ENCODE data around the gene CHD3. TPM values are rescaled to one million over a fixed set of nuclear protein-coding genes. Genes with fewer than 3 reads are reported as not detected.

Gene CHD3
- polyA plus RNA-seq, 1 of the 3 experiments (the other 2 are of a cell fraction): 56.2 TPM

- ChIA-PET CTCF (interaction anchor here (0.6 to 4.1 kb wide), 7 partner anchors 8 to 147 kb away, joined by 3 to 37 read pairs (median 5); partner anchors contain the start of genes KDM6B and NAA38), POLR2A (interaction anchor here (1.2 to 2.2 kb wide), 3 partner anchors 10 to 16 kb away, joined by 3 to 9 read pairs (median 5); partner anchors contain the start of genes CYB5D1, KDM6B and NAA38)
- Histone ChIP-seq H2AFZ (ENCODE audit: low read depth) (no peak overlapping the region), H3K4me1 (ENCODE audit: control insufficient read depth in 1 of 2, insufficient read depth in 2 of 2, low read depth in 1 of 2, low read length in 1 of 2) (peaks cover 36 to 43% of the 10 kb centered on the region in 2 experiments), H4K20me1 (ENCODE audit: insufficient read depth) (peaks cover 50% of the 10 kb centered on the region), H3K36me3 (replicated peaks in 1 of 2; ENCODE audit: control insufficient read depth in 1 of 2, insufficient read depth in 2 of 2, low read length in 1 of 2) (peaks cover 8 to 33% of the 10 kb centered on the region in 2 experiments), H3K9me2 (no peaks in the 10 kb centered on the region), H3F3A (replicated peaks; ENCODE audit: insufficient read depth) (peaks cover 34% of the 10 kb centered on the region), H3K4me2 (peak overlapping the region; percentile 92), H3K27me3 (ENCODE audit: insufficient read depth) (no peaks in the 10 kb centered on the region), H3K27ac (ENCODE audit: low read depth in 2 of 2, low read length in 1 of 2) (peak overlapping the region; percentile 95 to 100), H3K9me3 (no peaks in the 10 kb centered on the region), H3K9ac (peak overlapping the region; percentile 99), H3K79me2 (ENCODE audit: insufficient read depth) (peaks cover 61% of the 10 kb centered on the region), H3K4me3 (ENCODE audit: low read depth in 2 of 2, low read length in 1 of 2) (peak overlapping the region; percentile 66 to 67)
- TF ChIP-seq MXI1 (IDR thresholded peaks at IDR 0.05; ENCODE audit: low read depth, low read length) (peak; percentile 46; the same call in 1 of the 2 replicates), CTCF (IDR thresholded peaks at IDR 0.05) (no peak), MEF2A (IDR thresholded peaks at IDR 0.05; ENCODE audit: borderline replicate concordance, low read depth) (no peak)
- WGBS (ENCODE audit: low lambda C conversion rate): 1% methylated on average over 16 of the region's 17 CpGs
- DNase-seq: no peak
Measured at GRCh38 chr17:7843257-7843535, 45.4 kb upstream of the CHD3 start.

- POLR2A ChIA-PET: interaction anchor here (2.0 to 2.2 kb wide), 3 partner anchors 9 to 13 kb away, joined by 5 to 19 read pairs (median 9); partner anchors contain the start of genes CYB5D1, KDM6B and NAA38
- H3K27ac ChIP-seq (ENCODE audit: low read depth in 2 of 2, low read length in 1 of 2): peak overlapping the region; percentile 95 to 100
- H3K4me3 ChIP-seq (ENCODE audit: low read depth in 2 of 2, low read length in 1 of 2): peak overlapping the region; percentile 66 to 67
- peaks cover 8 to 36% of the 10 kb centered on the region in 2 experiments for H3K36me3 ChIP-seq (replicated peaks in 1 of 2; ENCODE audit: control insufficient read depth in 1 of 2, insufficient read depth in 2 of 2, low read length in 1 of 2)
- TF ChIP-seq IRF3 (IDR thresholded peaks at IDR 0.05; ENCODE audit: low read depth, low read length) (no peak), SMC3 (IDR thresholded peaks at IDR 0.05; ENCODE audit: low read depth, low read length) (no peak), SIN3A (IDR thresholded peaks at IDR 0.05; ENCODE audit: borderline replicate concordance, low read depth, low read length) (peak; percentile 13; the same call in 1 of the 2 replicates), MXI1 (IDR thresholded peaks at IDR 0.05; ENCODE audit: low read depth, low read length) (peak; percentile 89), USF1 (IDR thresholded peaks at IDR 0.05; ENCODE audit: borderline replicate concordance, low read depth) (peak; percentile 61; the same call in 1 of the 2 replicates), MAX (IDR thresholded peaks at IDR 0.05; ENCODE audit: low read depth) (peak; percentile 77)
- peaks cover 47% of the 10 kb centered on the region for H4K20me1 ChIP-seq (ENCODE audit: insufficient read depth)
- H3K27me3 ChIP-seq (ENCODE audit: insufficient read depth): no peaks in the 10 kb centered on the region
- CTCF ChIA-PET: interaction anchor here (0.6 to 4.1 kb wide), 8 partner anchors 9 to 146 kb away, joined by 3 to 37 read pairs (median 5); partner anchors contain the start of genes KDM6B and NAA38
- H3K4me2 ChIP-seq: peak overlapping the region; percentile 92
- H3K9me3 ChIP-seq: no peaks in the 10 kb centered on the region
- H3K9ac ChIP-seq: peak overlapping the region; percentile 99
- DNase-seq: peak; percentile 84
- no peaks in the 10 kb centered on the region for H3K9me2 ChIP-seq
- peaks cover 34 to 40% of the 10 kb centered on the region in 2 experiments for H3K4me1 ChIP-seq (ENCODE audit: control insufficient read depth in 1 of 2, insufficient read depth in 2 of 2, low read depth in 1 of 2, low read length in 1 of 2)
- H3F3A ChIP-seq (replicated peaks; ENCODE audit: insufficient read depth): peaks cover 34% of the 10 kb centered on the region
- 1% methylated on average over 40 of the region's 61 CpGs for WGBS (ENCODE audit: low lambda C conversion rate)
- H2AFZ ChIP-seq (ENCODE audit: low read depth): 0 out of 2 replicates have a peak overlapping the region, but pooled peaks have one; percentile 38
- H3K79me2 ChIP-seq (ENCODE audit: insufficient read depth): peaks cover 57% of the 10 kb centered on the region
Measured at GRCh38 chr17:7843536-7844291, 44.9 kb upstream of the CHD3 start.

Data from SK-N-SH (cell line).